Uterus (tissue), 4 donors: ENCODE data around the gene CCDC141. TPM values are rescaled to one million over a fixed set of nuclear protein-coding genes. Genes with fewer than 3 reads are reported as not detected.

Experiments
- DNase-seq, 2 donors: peaks; one replicate each; pipeline ENCODE4 v3.0.0-alpha.2; 2019 to 2020
- H3K27ac ChIP-seq, 2 donors: fragments of 200-600 bp; sonication (generic); 1 replicate in 1 of 2; 2 replicates in 1 of 2; pipeline ENCODE4 v1.5.1; 2016 to 2018
- H3K27me3 ChIP-seq, 2 donors: fragments of 200-600 bp; sonication (generic); one replicate each; pipeline ENCODE4 v1.5.1; 2018 to 2019; ENCODE audit warnings: control low read depth in 1 of 2
- H3K36me3 ChIP-seq, 2 donors: fragments of 200-600 bp; sonication (generic); one replicate each; pipeline ENCODE4 v1.5.1; 2019; ENCODE audit warnings: control low read depth in 1 of 2
- H3K4me1 ChIP-seq, 2 donors: fragments of 200-600 bp; sonication (generic); one replicate each; pipeline ENCODE4 v1.5.1; 2018 to 2019; ENCODE audit warnings: control low read depth in 1 of 2
- H3K4me3 ChIP-seq, 2 donors: fragments of 200-600 bp; sonication (generic); 1 replicate in 1 of 2; 2 replicates in 1 of 2; pipeline ENCODE4 v1.5.1; 2018 to 2019; ENCODE audit warnings: mild to moderate bottlenecking in 1 of 2
- H3K9me3 ChIP-seq, 2 donors: fragments of 200-600 bp; sonication (generic); one replicate each; pipeline ENCODE4 v1.5.1; 2019; ENCODE audit warnings: control low read depth in 1 of 2
- CTCF ChIP-seq, 4 experiments: fragments of 200-600 bp in 2 of 4; fragments of 450-650 bp in 2 of 4; sonication (generic) in 2 of 4; IDR thresholded peaks; one replicate each; pipeline ENCODE4 v1.5.1; 2016 to 2019; ENCODE audit warnings: antibody characterized with exemption in 4 of 4, mild to moderate bottlenecking in 2 of 4, moderate library complexity in 1 of 4
- POLR2A ChIP-seq, 2 donors: fragments of 450-650 bp; IDR thresholded peaks; one replicate each; pipeline ENCODE4 v1.6.1; 2016; ENCODE audit warnings: antibody characterized with exemption in 2 of 2, mild to moderate bottlenecking in 1 of 2, moderate library complexity in 1 of 2
- intact Hi-C: fragments of 100-400 bp; cut with DNase I; formaldehyde crosslinking; loops from one replicate; pipeline ENCODE4 v1.15.1; 2023; ENCODE audit warnings: low total_unique reads
- total RNA-seq, 4 donors: library from RNA; depleted of rRNA in 3 of 4; stranded (reverse); fragments of >200 nt in 3 of 4; gene quantifications; one replicate each; pipeline versions ENCODE4 v1.1.0 to v1.2.4, GENCODE V29; 2014 to 2023
- donor health status: DM: yes; HTN: yes; CAD: no.

Gene CCDC141
- total RNA-seq, 4 donors from 2014 or later = 0.29 to 10.2 (median 3.8) TPM

GRCh38 chr2:178824181-178824580 lies 225.8 kb downstream of the CCDC141 start:
- intact Hi-C loops = no loop called here
- H3K4me1 ChIP-seq = no peaks in the 10 kb centered on the region
- no peak for TF ChIP-seq POLR2A (IDR thresholded peaks at IDR 0.05)
- TF ChIP-seq CTCF (IDR thresholded peaks at IDR 0.05) = no peak
- no peaks in the 10 kb centered on the region for H3K36me3 ChIP-seq
- no peaks in the 10 kb centered on the region for H3K9me3 ChIP-seq
- no peak overlapping the region for H3K4me3 ChIP-seq
- H3K27ac ChIP-seq = no peak overlapping the region
- no peaks in the 10 kb centered on the region for H3K27me3 ChIP-seq
- DNase-seq = no peak

GRCh38 chr2:178819992-178820391 lies 229.9 kb downstream of the CCDC141 start:
- no peak overlapping the region for H3K27ac ChIP-seq
- no peaks in the 10 kb centered on the region for H3K36me3 ChIP-seq
- no peak overlapping the region for H3K4me3 ChIP-seq
- intact Hi-C loops = no loop called here
- TF ChIP-seq POLR2A (IDR thresholded peaks at IDR 0.05) (no peak), CTCF (IDR thresholded peaks at IDR 0.05) (no peak)
- H3K27me3 ChIP-seq = no peaks in the 10 kb centered on the region
- no peak for DNase-seq
- H3K4me1 ChIP-seq = no peaks in the 10 kb centered on the region
- no peaks in the 10 kb centered on the region for H3K9me3 ChIP-seq

GRCh38 chr2:178819147-178819875 lies 230.6 kb downstream of the CCDC141 start:
- Histone ChIP-seq H3K27ac (no peak overlapping the region), H3K27me3 (no peaks in the 10 kb centered on the region), H3K9me3 (no peaks in the 10 kb centered on the region), H3K4me1 (no peaks in the 10 kb centered on the region), H3K4me3 (no peak overlapping the region), H3K36me3 (no peaks in the 10 kb centered on the region)
- intact Hi-C loops = no loop called here
- TF ChIP-seq POLR2A (IDR thresholded peaks at IDR 0.05) = no peak
- no peak for TF ChIP-seq CTCF (IDR thresholded peaks at IDR 0.05)
- DNase-seq = no peak

- H3K27ac ChIP-seq = no peak overlapping the region
- no peaks in the 10 kb centered on the region for H3K4me1 ChIP-seq
- intact Hi-C loops = no loop called here
- no peak for DNase-seq
- no peaks in the 10 kb centered on the region for H3K27me3 ChIP-seq
- H3K4me3 ChIP-seq = no peak overlapping the region
- H3K9me3 ChIP-seq = no peaks in the 10 kb centered on the region
- no peak for TF ChIP-seq POLR2A (IDR thresholded peaks at IDR 0.05)
- no peak for TF ChIP-seq CTCF (IDR thresholded peaks at IDR 0.05)
- no peaks in the 10 kb centered on the region for H3K36me3 ChIP-seq
These were observed 238.0 kb downstream of the CCDC141 start for GRCh38 chr2:178811901-178812300.

- H3K27ac ChIP-seq = no peak overlapping the region
- no peaks in the 10 kb centered on the region for H3K9me3 ChIP-seq
- no peak overlapping the region for H3K4me3 ChIP-seq
- intact Hi-C loops = no loop called here
- no peaks in the 10 kb centered on the region for H3K27me3 ChIP-seq
- no peaks in the 10 kb centered on the region for H3K36me3 ChIP-seq
- DNase-seq = no peak
- H3K4me1 ChIP-seq = no peaks in the 10 kb centered on the region
- TF ChIP-seq POLR2A (IDR thresholded peaks at IDR 0.05) = no peak
- TF ChIP-seq CTCF (IDR thresholded peaks at IDR 0.05) = no peak
These were observed 238.9 kb downstream of the CCDC141 start for GRCh38 chr2:178811045-178811444.
